Dermis microvascular lymphatic vessel endothelial cell (primary cell): ENCODE data around the gene PDS5A. TPM values are rescaled to one million over a fixed set of nuclear protein-coding genes. Genes with fewer than 3 reads are reported as not detected.

ENCODE experiments used
- total RNA-seq: library from RNA; depleted of rRNA; stranded (reverse); fragments of >200 nt; gene quantifications from 2 replicates; pipeline ENCODE4 v1.2.1, GENCODE V29; 2014

The PDS5A gene
- total RNA-seq, 1 donor from 2014 or later, result 49.8 TPM

Other genes starting within 250 kb of the PDS5A start
- gene N4BP2, start 78.9 kb upstream of the PDS5A start, total RNA-seq, result 5.5 and 5.6 TPM in 2 replicates
- gene RHOH, start 219.1 kb upstream of the PDS5A start, total RNA-seq, result under 0.01 TPM in 1 of 2 replicates, not detected in the other